ENCODE results near the gene NTNG1.

Gene NTNG1

GRCh38 chr1:107187399-107187798 is 46.6 kb downstream of the NTNG1 start:
- Histone ChIP-seq H3K9me3 (replicated peaks; ENCODE audit: insufficient read depth, low read length) (no peaks in the 10 kb centered on the region), H3K27me3 (replicated peaks; ENCODE audit: insufficient read depth, low read length) (no peaks in the 10 kb centered on the region), H3K9me2 (replicated peaks; ENCODE audit: insufficient read depth, low read length) (no peaks in the 10 kb centered on the region), H3K4me2 (ENCODE audit: low read depth, low read length) (no peak overlapping the region), H3K36me3 (replicated peaks; ENCODE audit: insufficient read depth, low read length) (no peaks in the 10 kb centered on the region), H3K4me3 (ENCODE audit: low read length) (no peak overlapping the region), H3K79me2 (ENCODE audit: low read length) (no peaks in the 10 kb centered on the region), H3F3A (ENCODE audit: insufficient read depth, low read length) (no peaks in the 10 kb centered on the region), H4K20me1 (ENCODE audit: insufficient read depth, low read length) (no peaks in the 10 kb centered on the region), H2AFZ (ENCODE audit: low read length) (no peak overlapping the region), H3K9ac (ENCODE audit: low read length) (no peak overlapping the region), H3K4me1 (ENCODE audit: low read length) (no peaks in the 10 kb centered on the region), H3K27ac (ENCODE audit: low read length) (no peak overlapping the region)
- TF ChIP-seq EZH2phosphoT487 (IDR thresholded peaks at IDR 0.05; ENCODE audit: low read length) (no peak), EZH2 (optimal IDR thresholded peaks at IDR 0.05; ENCODE audit: low read depth, low read length) (no peak), CTCF (IDR thresholded peaks at IDR 0.05; ENCODE audit: low read length) (no peak)
- DNase-seq = no peak

GRCh38 chr1:107188160-107188559 is 47.3 kb downstream of the NTNG1 start:
- no peak for DNase-seq
- Histone ChIP-seq H3K79me2 (ENCODE audit: low read length) (no peaks in the 10 kb centered on the region), H3K9ac (ENCODE audit: low read length) (no peak overlapping the region), H3K27ac (ENCODE audit: low read length) (no peak overlapping the region), H3K9me3 (replicated peaks; ENCODE audit: insufficient read depth, low read length) (no peaks in the 10 kb centered on the region), H3F3A (ENCODE audit: insufficient read depth, low read length) (no peaks in the 10 kb centered on the region), H2AFZ (ENCODE audit: low read length) (no peak overlapping the region), H4K20me1 (ENCODE audit: insufficient read depth, low read length) (no peaks in the 10 kb centered on the region), H3K27me3 (replicated peaks; ENCODE audit: insufficient read depth, low read length) (no peaks in the 10 kb centered on the region), H3K4me1 (ENCODE audit: low read length) (no peaks in the 10 kb centered on the region), H3K9me2 (replicated peaks; ENCODE audit: insufficient read depth, low read length) (no peaks in the 10 kb centered on the region), H3K4me3 (ENCODE audit: low read length) (no peak overlapping the region), H3K4me2 (ENCODE audit: low read depth, low read length) (no peak overlapping the region), H3K36me3 (replicated peaks; ENCODE audit: insufficient read depth, low read length) (no peaks in the 10 kb centered on the region)
- TF ChIP-seq EZH2 (optimal IDR thresholded peaks at IDR 0.05; ENCODE audit: low read depth, low read length) (no peak), EZH2phosphoT487 (IDR thresholded peaks at IDR 0.05; ENCODE audit: low read length) (no peak), CTCF (IDR thresholded peaks at IDR 0.05; ENCODE audit: low read length) (no peak)

GRCh38 chr1:107194380-107194779 is 53.5 kb downstream of the NTNG1 start:
- H3K9me3 ChIP-seq (replicated peaks; ENCODE audit: insufficient read depth, low read length) = no peaks in the 10 kb centered on the region
- H3F3A ChIP-seq (ENCODE audit: insufficient read depth, low read length) = no peaks in the 10 kb centered on the region
- no peak overlapping the region for H3K27ac ChIP-seq (ENCODE audit: low read length)
- no peak overlapping the region for H3K4me3 ChIP-seq (ENCODE audit: low read length)
- no peak overlapping the region for H2AFZ ChIP-seq (ENCODE audit: low read length)
- H3K4me1 ChIP-seq (ENCODE audit: low read length) = no peaks in the 10 kb centered on the region
- TF ChIP-seq EZH2 (optimal IDR thresholded peaks at IDR 0.05; ENCODE audit: low read depth, low read length) (no peak), EZH2phosphoT487 (IDR thresholded peaks at IDR 0.05; ENCODE audit: low read length) (no peak), CTCF (IDR thresholded peaks at IDR 0.05; ENCODE audit: low read length) (no peak)
- no peaks in the 10 kb centered on the region for H3K27me3 ChIP-seq (replicated peaks; ENCODE audit: insufficient read depth, low read length)
- H3K9ac ChIP-seq (ENCODE audit: low read length) = no peak overlapping the region
- H3K36me3 ChIP-seq (replicated peaks; ENCODE audit: insufficient read depth, low read length) = no peaks in the 10 kb centered on the region
- H4K20me1 ChIP-seq (ENCODE audit: insufficient read depth, low read length) = no peaks in the 10 kb centered on the region
- H3K4me2 ChIP-seq (ENCODE audit: low read depth, low read length) = no peak overlapping the region
- DNase-seq = no peak
- no peaks in the 10 kb centered on the region for H3K9me2 ChIP-seq (replicated peaks; ENCODE audit: insufficient read depth, low read length)
- no peaks in the 10 kb centered on the region for H3K79me2 ChIP-seq (ENCODE audit: low read length)

All from MM.1S (cell line).